ENCODE results near the gene PRIM1. TPM values are rescaled to one million over a fixed set of nuclear protein-coding genes. Genes with fewer than 3 reads are reported as not detected.

PRIM1 gene
- total RNA-seq, 1 experiment from 2014 or later: 50.7 TPM

GRCh38 chr12:56785141-56785865, 33.2 kb upstream of the PRIM1 start:
- H3K4me1 Mint-ChIP-seq: peaks cover 2% of the 10 kb centered on the region in 2 experiments; a peak in 3 of 4 replicates
- Histone ChIP-seq H3K56ac (ENCODE audit: insufficient read length, low read depth, low read length) (no peak overlapping the region), H4K20me1 (ENCODE audit: control insufficient read depth, insufficient read depth, insufficient read length) (no peaks in the 10 kb centered on the region), H3K23ac (ENCODE audit: insufficient read length, low read depth, low read length) (no peak overlapping the region), H3K23me2 (ENCODE audit: insufficient read length, low read depth, low read length, poor library complexity, severe bottlenecking) (no peaks in the 10 kb centered on the region), H4K8ac (replicated peaks; ENCODE audit: insufficient read length, low read depth, low read length) (no peak overlapping the region), H3K27ac (ENCODE audit: insufficient read length, low read depth, low read length) (no peak overlapping the region), H3K4me2 (ENCODE audit: insufficient read depth, insufficient read length, low read length) (no peak overlapping the region), H2BK15ac (ENCODE audit: low read depth, low read length) (no peak overlapping the region), H3T11ph (ENCODE audit: low read length) (no peak overlapping the region), H3K14ac (ENCODE audit: insufficient read depth, low read length) (no peak overlapping the region), H3K27me3 (ENCODE audit: insufficient read depth, low read length) (no peaks in the 10 kb centered on the region), H4K91ac (ENCODE audit: insufficient read length, low read depth, low read length) (no peak overlapping the region), H3K9ac (ENCODE audit: extremely low read depth, insufficient read length, low read length) (no peak overlapping the region), H2AFZ (ENCODE audit: low read length) (no peak overlapping the region), H3K9me3 (ENCODE audit: control insufficient read depth, low read depth, low read length) (peaks cover 5% of the 10 kb centered on the region), H2BK12ac (ENCODE audit: insufficient read length, low read depth, low read length) (no peak overlapping the region), H4K5ac (ENCODE audit: insufficient read length, low read depth, low read length) (no peak overlapping the region), H2AK5ac (ENCODE audit: insufficient read length, low read length) (no peak overlapping the region), H3K4me1 (ENCODE audit: insufficient read depth, low read length) (no peaks in the 10 kb centered on the region), H3K4ac (ENCODE audit: low read depth, low read length) (no peak overlapping the region), H3K18ac (ENCODE audit: insufficient read length, low read depth, low read length) (no peak overlapping the region), H2BK5ac (ENCODE audit: insufficient read length, low read length) (no peak overlapping the region), H2BK120ac (ENCODE audit: low read depth, low read length, poor library complexity, severe bottlenecking) (no peak overlapping the region), H3K79me1 (ENCODE audit: insufficient read depth, low read depth, low read length, poor library complexity, severe bottlenecking) (no peaks in the 10 kb centered on the region), H3K79me2 (ENCODE audit: insufficient read depth, low read length) (no peaks in the 10 kb centered on the region), H2BK20ac (ENCODE audit: low read depth, low read length, poor library complexity, severe bottlenecking) (no peak overlapping the region)
- WGBS (ENCODE audit: extremely low coverage, insufficient read length, low lambda C conversion rate): no CpG with 5 or more reads among the region's 2 CpGs
- peaks cover 33 to 40% of the 10 kb centered on the region in 2 experiments for H3K9me3 Mint-ChIP-seq
- H3K4me3 Mint-ChIP-seq: no peak overlapping the region
- no peak for TF ChIP-seq CTCF (conservative IDR thresholded peaks at IDR 0.05)
- H3K36me3 Mint-ChIP-seq (ENCODE audit: insufficient read depth in 1 of 3, low read depth in 3 of 3): peaks cover 8 to 26% (median 24%) of the 10 kb centered on the region in 3 experiments
- peaks cover under 1% of the 10 kb centered on the region; the same call in 1 of the 2 replicates for H3K27me3 Mint-ChIP-seq (ENCODE audit: low read depth)
- H3K27ac Mint-ChIP-seq: no peak overlapping the region
- no peak for DNase-seq
